Stimulated activated CD4-positive, alpha-beta T cell treated with anti-CD3 and anti-CD28 coated beads, Interleukin-1b, Interleukin-23, amount 100 ng/mL, for 4 hours (primary cell): ENCODE data around the gene NPFFR1.

Source experiments
- DNase-seq, 2 donors: peaks; one replicate each; pipeline ENCODE4 v3.0.0-alpha.2; 2020; ENCODE audit warnings: low read depth in 2 of 2

The NPFFR1 gene, protein sequence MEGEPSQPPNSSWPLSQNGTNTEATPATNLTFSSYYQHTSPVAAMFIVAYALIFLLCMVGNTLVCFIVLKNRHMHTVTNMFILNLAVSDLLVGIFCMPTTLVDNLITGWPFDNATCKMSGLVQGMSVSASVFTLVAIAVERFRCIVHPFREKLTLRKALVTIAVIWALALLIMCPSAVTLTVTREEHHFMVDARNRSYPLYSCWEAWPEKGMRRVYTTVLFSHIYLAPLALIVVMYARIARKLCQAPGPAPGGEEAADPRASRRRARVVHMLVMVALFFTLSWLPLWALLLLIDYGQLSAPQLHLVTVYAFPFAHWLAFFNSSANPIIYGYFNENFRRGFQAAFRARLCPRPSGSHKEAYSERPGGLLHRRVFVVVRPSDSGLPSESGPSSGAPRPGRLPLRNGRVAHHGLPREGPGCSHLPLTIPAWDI

DNA sequence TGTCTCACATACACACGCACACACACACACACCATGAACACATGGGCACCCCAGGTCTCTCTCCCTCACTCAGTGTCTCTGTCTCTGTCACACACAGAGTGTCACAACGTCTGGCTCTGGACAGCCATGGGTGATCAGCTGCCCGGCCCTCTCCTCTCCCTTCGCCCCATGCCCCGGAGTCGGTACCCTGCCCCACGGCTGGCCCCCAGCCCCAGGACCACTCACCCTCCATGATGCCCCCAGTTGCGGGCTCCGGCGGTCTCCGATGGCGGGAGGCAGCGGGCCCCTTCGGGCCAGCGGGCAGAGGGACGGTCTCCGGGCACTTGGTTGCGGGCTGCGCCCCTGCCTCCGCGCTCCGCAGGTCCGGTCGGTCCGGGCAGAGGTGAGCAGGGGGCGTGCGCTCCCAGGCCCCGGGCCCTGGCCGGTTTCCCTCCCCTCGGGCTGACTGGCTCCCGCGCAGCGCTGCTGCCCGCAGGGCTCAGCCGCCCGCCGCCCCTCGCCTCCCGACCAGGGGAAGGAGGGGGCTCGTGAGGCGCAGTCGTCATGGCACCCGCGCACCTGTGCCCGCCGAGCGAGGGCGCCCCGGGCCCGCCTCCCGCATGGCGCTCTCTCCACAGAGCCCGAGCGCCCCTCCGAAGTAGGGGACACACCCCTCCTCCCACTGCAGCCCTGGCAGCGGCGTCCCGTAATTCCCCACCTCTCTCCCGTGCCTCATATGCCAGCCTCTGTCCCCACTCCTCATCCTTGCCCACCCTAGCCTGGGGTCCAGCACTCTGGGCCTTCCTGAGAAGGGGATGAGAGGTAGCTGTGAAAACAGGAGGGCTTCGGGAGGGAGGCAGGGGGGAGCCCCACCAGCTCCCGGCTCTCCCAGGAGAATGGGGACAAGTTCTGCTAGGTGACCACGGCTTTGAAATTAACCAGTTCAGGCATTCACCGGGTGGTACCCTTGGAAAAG is at the start of gene NPFFR1:
NPFFR1 (minus strand) TSS at position 560 of the 955 bp plus-strand sequence; CDS start at position 232, 328 bp downstream.
- no peak for DNase-seq

GRCh38 chr10:70333268-70333667 is 49.5 kb upstream of the NPFFR1 start:
- DNase-seq: no peak

DNA sequence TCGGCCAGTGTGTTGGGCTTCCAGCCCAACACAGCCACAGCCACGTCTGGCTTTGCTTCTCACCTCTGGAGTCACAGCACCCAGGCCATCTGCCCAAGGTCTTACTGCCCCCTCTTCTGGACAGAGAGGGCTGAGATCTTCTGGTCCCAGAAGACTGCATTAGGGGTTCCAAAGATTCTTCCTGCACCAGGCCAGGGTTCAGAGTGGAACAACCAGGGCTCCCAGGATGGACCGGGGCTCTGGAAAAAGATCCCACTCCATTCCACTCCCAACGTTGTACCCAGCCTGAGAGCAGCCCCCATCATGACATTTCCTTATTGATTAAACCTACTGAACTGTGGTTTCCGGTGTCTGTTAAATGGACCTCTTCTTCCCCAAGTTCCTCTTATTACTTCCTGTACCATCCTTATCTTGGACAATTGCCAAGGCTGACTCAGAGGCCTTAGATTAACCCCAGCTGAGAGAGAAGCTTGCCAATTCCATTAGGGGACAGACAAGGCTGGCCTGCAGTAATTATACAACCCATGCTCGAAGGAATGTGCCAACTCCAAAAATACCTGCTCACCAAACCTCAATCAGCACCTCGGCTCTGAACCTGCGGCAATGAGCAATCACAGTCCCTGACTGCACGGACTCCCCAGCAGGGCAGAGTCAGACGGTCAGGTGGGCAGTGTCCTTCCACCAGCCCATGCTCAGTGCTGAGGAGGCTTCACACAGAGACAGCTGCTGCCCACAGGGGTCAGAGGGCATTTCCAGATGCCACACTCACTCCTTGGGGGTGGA is 47.9 kb upstream of the NPFFR1 start:
- peak in 1 of 2 donors; percentile 15 for DNase-seq

GRCh38 chr10:70331160-70331485 is 47.3 kb upstream of the NPFFR1 start:
- no peak for DNase-seq

DNA sequence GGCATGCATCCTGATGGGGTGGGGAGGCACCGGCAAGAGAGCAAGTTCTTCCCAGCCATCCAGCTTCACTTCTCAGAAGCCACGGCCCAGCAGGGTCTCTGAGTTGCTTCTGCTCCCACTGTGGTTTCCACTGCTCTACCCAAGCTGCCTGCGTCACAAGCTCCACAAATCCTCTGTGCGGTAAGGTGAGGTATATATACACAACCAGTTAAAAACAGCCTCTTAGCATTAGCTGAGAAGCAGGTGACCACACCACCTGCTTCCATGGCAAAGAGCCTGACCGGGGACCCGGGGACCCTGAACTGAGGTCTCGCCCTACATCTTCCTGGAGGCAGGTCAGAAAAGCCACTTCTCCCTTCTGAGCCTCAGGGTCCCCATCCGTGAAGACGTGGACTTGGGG is 46.9 kb upstream of the NPFFR1 start:
- DNase-seq: no peak

GRCh38 chr10:70328967-70329366 is 45.2 kb upstream of the NPFFR1 start:
- no peak for DNase-seq

- DNase-seq: no peak
Measured at GRCh38 chr10:70328018-70328417, 44.2 kb upstream of the NPFFR1 start.

DNA sequence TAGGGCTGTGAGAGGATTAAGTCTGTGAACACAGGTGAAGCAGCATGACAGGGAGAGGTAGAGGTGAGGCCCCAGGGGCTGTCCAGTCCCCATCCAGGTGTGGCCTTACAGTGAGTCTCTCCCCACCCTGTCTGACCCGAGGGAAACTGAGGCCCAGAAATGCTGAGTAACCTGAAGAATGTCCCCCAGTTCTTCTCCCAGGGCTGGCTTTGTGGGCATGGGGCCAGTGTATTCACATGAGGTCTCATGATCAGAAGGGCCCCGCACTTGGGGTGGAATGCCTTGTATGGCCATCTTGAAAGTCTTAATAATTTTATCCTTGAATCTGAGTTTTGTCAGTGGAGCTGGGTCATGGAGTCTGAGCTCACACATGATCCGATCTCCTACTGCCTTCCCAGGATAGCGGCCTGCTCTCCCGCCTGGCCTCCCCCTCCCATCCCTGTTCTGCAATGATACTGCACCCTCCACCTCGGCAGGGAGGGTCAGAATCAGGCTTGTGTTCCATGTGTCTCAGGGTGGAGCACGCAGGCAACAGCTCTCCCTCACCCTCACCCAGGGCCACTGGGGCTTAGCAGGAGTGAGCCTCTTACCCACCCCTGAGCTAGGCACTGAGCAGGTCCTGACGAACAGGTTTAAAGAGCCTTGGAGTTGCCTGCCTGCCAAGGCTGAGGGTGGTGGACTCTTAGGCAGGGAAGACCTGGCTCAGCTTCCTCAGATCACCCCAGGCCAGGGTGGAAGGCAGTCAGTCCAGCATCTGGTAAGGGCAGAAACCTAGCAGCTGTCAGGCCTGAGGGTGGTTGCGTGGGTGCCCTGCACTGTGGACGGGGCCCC is 41.4 kb upstream of the NPFFR1 start:
- no peak for DNase-seq

DNA sequence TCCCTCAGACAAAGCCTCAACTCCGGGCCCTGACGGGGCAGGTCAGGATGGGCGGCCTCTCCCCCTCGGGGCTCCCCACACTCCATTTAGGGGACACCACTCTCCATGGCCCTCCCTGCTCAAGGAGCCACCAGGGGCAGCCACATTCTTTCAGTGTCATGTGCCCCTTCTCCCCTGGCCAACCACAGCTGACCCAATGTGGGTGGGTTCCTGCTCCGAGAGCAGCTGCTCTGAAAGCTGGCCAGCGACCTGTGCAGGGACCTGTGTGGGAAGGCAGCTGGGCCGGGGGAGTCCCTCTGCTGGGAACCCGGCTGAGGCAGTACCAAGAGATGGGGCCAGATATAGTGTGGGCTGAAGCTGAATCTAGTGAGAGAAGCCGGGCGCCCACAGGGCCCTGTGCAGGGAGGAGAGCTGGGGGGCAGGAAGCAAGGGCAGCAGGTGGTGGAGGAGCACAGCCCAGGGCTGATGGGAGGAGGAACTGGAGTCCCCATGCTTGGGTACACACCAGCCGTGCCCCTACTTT is 40.6 kb upstream of the NPFFR1 start:
- DNase-seq: no peak

- DNase-seq: no peak
Measured at GRCh38 chr10:70323697-70324338, 40.0 kb upstream of the NPFFR1 start.

DNA sequence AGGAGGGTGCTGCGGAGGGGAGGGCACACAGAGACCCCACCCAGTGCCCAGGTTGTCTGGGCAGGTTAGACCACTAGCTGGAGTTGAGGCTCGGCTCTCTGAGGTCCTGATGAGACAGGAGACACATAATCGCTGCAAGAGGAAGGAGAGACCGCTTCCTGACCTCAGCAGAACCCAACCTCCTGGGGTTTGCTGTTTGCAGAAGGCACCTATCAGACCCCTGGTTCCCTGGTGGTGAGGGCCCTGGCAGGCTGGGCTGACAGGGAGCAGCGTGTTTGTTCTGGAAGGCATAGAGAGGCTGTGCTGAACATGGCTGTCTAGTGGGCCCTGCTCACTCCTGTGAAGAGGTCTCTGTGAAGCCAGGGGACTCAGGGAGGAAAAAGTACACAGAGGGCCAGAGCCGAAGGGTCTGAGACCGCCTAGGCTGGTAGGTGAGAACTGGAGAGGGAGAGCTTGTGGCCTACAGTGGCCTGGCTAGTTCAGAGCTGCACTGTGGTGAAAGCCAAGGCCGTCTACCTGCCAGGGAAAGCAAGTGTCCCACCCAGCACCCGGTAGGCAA is 39.4 kb upstream of the NPFFR1 start:
- DNase-seq: no peak

DNA sequence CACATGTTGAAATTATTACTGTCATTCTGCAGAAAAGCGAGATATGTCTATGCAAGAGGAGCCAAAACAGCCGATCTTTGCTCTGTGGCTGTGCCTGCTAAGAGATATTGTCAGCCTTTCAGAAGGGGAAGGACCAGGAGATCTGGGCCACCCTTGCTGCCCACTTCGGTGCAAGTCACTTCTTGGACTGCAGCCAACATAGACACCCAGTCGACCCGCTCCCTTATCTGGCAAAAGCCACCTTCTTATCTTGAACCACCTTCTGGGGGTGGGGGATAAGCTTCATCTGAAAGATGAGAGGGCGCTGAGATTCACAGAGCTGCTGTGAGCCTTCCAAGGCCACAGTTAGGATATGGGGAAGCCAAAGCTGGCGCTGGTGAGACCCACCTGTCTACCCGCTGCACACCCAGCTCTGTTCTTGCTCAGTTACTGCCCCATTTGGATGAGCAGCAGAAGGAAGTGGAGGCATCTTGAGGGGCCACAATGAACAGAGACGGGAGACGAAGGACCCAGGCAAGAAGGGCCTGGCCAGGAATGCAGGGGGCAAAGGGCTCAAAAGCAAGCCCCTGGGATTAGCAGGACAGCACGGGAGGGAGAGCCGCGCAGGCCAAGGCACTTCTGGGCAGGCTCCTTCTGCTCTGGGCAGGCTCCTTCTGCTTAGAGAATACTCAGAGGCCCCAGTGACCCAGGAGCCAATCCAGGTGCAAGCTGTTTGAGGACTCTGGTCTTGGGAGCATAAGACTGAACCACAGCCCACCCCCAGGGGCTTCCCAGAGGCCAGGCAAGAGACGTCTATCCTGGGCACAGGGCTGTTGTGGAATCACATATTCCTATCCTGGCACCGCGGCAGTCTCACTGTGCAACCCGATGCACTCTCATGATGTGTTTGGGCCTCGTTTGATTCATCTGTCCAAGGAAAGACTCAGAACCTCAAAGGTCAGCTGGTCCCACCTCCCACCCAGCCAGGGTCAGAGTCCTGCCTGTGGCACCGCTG is 38.4 kb upstream of the NPFFR1 start:
- no peak for DNase-seq

GRCh38 chr10:70321233-70321632 is 37.4 kb upstream of the NPFFR1 start:
- DNase-seq: no peak

GRCh38 chr10:70320751-70321150 is 36.9 kb upstream of the NPFFR1 start:
- no peak for DNase-seq

DNA sequence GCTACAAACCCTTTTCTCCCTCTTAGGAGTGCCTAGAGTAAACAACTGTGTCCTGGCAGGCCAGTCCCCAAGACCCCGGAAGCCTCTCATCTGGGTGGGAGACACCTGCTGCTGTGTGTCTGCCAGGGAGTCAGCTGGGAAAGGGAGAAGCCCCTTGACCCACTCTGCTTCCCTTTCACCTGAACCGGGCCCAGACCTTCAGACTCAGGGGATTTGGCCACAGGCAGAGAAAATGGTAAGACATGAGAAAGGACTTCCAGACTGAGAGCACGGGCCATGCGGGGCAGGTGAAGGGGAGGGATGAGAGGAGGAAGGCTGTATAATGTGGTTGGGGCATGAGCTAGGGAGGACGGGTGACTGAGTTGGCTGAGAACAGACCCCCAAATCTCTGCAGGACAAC is 36.0 kb upstream of the NPFFR1 start:
- no peak for DNase-seq

- DNase-seq: no peak
Measured at GRCh38 chr10:70319183-70319582, 35.4 kb upstream of the NPFFR1 start.

GRCh38 chr10:70317943-70318318 is 34.1 kb upstream of the NPFFR1 start:
- DNase-seq: no peak

DNA sequence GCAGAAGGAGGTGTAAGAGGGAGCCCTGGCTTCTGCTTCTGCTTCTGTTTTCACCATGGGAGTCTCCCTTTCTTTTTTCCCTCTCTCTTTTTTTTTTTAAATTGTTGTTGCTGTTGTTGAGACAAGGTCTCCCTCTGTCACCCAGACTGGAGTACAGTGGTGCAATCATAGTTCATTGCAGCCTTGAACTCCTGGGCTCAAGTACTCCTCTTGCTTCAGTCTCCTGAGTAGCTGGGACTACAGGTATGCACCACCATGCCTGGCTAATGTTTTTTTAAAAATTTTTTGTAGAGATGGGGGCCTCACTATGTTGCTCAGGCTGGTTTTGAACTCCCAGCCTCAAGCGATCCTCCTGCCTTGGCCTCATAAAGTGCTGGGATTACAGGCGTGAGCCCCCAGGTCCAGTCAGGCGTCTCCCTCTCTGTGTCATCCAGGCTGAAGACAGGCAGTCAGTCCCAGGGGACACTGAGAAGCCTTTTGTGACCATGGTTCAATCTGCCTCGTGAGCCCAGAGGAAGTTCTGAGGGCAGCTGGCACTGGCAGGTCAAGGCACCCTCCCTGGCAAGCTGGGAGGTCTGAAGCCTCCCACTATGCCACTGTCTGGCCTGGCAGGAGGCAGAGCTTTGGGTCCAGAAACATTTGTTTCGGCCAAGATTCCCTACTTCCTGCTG is 33.6 kb upstream of the NPFFR1 start:
- DNase-seq: no peak
